ENCODE measurements around the gene DPP6.

DNA sequence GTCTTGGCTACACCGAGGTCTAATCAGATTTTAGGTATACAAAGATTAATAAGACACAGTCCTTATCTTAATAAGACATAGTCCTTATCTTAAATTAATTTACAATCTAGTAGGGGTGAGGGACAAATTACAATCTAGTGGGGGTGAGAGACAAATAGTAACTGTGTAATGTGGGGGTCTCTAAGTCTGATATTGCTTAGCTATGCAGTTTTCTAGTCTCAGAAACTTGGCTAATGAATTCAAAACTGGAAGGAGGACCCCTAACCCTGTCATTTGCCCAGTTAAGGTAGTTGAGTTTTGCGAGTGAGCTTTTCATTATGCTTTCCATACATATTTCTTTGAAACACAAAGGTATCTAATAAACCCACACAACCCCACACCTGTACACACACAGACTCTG, 136.1 kb downstream of the DPP6 start:
- TF ChIP-seq POLR2A (IDR thresholded peaks at IDR 0.05; ENCODE audit: low read depth): no peak
- TF ChIP-seq, protein P1, sequence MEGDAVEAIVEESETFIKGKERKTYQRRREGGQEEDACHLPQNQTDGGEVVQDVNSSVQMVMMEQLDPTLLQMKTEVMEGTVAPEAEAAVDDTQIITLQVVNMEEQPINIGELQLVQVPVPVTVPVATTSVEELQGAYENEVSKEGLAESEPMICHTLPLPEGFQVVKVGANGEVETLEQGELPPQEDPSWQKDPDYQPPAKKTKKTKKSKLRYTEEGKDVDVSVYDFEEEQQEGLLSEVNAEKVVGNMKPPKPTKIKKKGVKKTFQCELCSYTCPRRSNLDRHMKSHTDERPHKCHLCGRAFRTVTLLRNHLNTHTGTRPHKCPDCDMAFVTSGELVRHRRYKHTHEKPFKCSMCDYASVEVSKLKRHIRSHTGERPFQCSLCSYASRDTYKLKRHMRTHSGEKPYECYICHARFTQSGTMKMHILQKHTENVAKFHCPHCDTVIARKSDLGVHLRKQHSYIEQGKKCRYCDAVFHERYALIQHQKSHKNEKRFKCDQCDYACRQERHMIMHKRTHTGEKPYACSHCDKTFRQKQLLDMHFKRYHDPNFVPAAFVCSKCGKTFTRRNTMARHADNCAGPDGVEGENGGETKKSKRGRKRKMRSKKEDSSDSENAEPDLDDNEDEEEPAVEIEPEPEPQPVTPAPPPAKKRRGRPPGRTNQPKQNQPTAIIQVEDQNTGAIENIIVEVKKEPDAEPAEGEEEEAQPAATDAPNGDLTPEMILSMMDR (IDR thresholded peaks at IDR 0.05): no peak
